ENCODE data around the gene ELAC2.

Gene ELAC2
- 86.9 to 107 (median 100) reads per million in 4 experiments for total RNA-seq

- peak; percentile 93 for DNase-seq
Observed at GRCh38 chr17:13017655-13018459, at the start of gene ELAC2. Gene ELAC2 (minus strand): TSS chr17:13018027. CDS start chr17:13017947, 80 bp downstream.

- no peak for DNase-seq
Observed at GRCh38 chr17:13065032-13065431, 47.2 kb upstream of the ELAC2 start.

GRCh38 chr17:13055131-13055530 lies 37.3 kb upstream of the ELAC2 start:
- no peak for DNase-seq

- no peak for DNase-seq
Observed at GRCh38 chr17:13054666-13055065, 36.8 kb upstream of the ELAC2 start.

- DNase-seq: no peak
Observed at GRCh38 chr17:13051915-13052314, 34.1 kb upstream of the ELAC2 start.

- no peak for DNase-seq
Observed at GRCh38 chr17:13047011-13047606, 29.3 kb upstream of the ELAC2 start.

- DNase-seq: no peak
Observed at GRCh38 chr17:13046361-13046760, 28.5 kb upstream of the ELAC2 start.

- DNase-seq: no peak
Observed at GRCh38 chr17:13044572-13045065, 26.8 kb upstream of the ELAC2 start.

- DNase-seq: no peak
Observed at GRCh38 chr17:13038931-13039665, 21.3 kb upstream of the ELAC2 start.

- DNase-seq: no peak
Observed at GRCh38 chr17:13036751-13037150, 18.9 kb upstream of the ELAC2 start.

GRCh38 chr17:13035420-13035819 lies 17.6 kb upstream of the ELAC2 start:
- DNase-seq: no peak

GRCh38 chr17:13031718-13032350 lies 14.0 kb upstream of the ELAC2 start:
- peak; percentile 8 for DNase-seq

- peak; percentile 16 for DNase-seq
Observed at GRCh38 chr17:13030459-13031300, 12.9 kb upstream of the ELAC2 start.

GRCh38 chr17:13030056-13030455 lies 12.2 kb upstream of the ELAC2 start:
- no peak for DNase-seq

GRCh38 chr17:13029340-13029739 lies 11.5 kb upstream of the ELAC2 start:
- DNase-seq: no peak

GRCh38 chr17:13027246-13027645 lies 9.4 kb upstream of the ELAC2 start:
- DNase-seq: no peak

- no peak for DNase-seq
Observed at GRCh38 chr17:13025687-13026086, 7.9 kb upstream of the ELAC2 start.

GRCh38 chr17:13025258-13025627 lies 7.4 kb upstream of the ELAC2 start:
- no peak for DNase-seq

GRCh38 chr17:13024526-13025257 lies 6.9 kb upstream of the ELAC2 start:
- peak; percentile 56 for DNase-seq

GRCh38 chr17:13024016-13024415 lies 6.2 kb upstream of the ELAC2 start:
- DNase-seq: no peak

Measured in effector CD8-positive, alpha-beta T cell (primary cell).